Upper lobe of left lung (tissue), 4 donors: ENCODE data around the gene TAF4.

Source experiments
- EP300 ChIP-seq, 4 donors: sonication (generic); formaldehyde crosslinking; IDR thresholded peaks; one replicate each; pipeline ENCODE4 v1.5.1; 2017; ENCODE audit warnings: antibody characterized with exemption in 4 of 4, control low read depth in 2 of 4
- POLR2A ChIP-seq, 4 donors: fragments of 450-650 bp; IDR thresholded peaks; one replicate each; pipeline ENCODE4 v1.5.1; 2016 to 2017; ENCODE audit warnings: antibody characterized with exemption in 4 of 4, mild to moderate bottlenecking in 2 of 4
- POLR2AphosphoS5 ChIP-seq, 2 donors: sonication (generic); formaldehyde crosslinking; IDR thresholded peaks; one replicate each; pipeline ENCODE4 v1.5.1; 2017; ENCODE audit warnings: antibody characterized with exemption in 2 of 2
- TF ChIP-seq, protein P1 (sequence below), 6 experiments: fragments of 450-650 bp in 4 of 6; fragments of 200-600 bp in 2 of 6; sonication (generic) in 2 of 6; IDR thresholded peaks; one replicate each; pipeline ENCODE4 v1.5.1; 2016 to 2019; ENCODE audit warnings: antibody characterized with exemption in 6 of 6

GRCh38 chr20:62018437-62019143 lies 47.1 kb downstream of the TAF4 start:
- TF ChIP-seq, protein P1, sequence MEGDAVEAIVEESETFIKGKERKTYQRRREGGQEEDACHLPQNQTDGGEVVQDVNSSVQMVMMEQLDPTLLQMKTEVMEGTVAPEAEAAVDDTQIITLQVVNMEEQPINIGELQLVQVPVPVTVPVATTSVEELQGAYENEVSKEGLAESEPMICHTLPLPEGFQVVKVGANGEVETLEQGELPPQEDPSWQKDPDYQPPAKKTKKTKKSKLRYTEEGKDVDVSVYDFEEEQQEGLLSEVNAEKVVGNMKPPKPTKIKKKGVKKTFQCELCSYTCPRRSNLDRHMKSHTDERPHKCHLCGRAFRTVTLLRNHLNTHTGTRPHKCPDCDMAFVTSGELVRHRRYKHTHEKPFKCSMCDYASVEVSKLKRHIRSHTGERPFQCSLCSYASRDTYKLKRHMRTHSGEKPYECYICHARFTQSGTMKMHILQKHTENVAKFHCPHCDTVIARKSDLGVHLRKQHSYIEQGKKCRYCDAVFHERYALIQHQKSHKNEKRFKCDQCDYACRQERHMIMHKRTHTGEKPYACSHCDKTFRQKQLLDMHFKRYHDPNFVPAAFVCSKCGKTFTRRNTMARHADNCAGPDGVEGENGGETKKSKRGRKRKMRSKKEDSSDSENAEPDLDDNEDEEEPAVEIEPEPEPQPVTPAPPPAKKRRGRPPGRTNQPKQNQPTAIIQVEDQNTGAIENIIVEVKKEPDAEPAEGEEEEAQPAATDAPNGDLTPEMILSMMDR (IDR thresholded peaks at IDR 0.05): no peak
- no peak for TF ChIP-seq POLR2A (IDR thresholded peaks at IDR 0.05)
- no peak for TF ChIP-seq POLR2AphosphoS5 (IDR thresholded peaks at IDR 0.05)
- no peak for TF ChIP-seq EP300 (IDR thresholded peaks at IDR 0.05)
